NCI-H69 (cell line): ENCODE results near the gene ADGRG7.

ENCODE experiments used
- DNase-seq: peaks from one replicate; lab custom pipeline; 2025; lab: John Stamatoyannopoulos, UW

Gene ADGRG7

DNA sequence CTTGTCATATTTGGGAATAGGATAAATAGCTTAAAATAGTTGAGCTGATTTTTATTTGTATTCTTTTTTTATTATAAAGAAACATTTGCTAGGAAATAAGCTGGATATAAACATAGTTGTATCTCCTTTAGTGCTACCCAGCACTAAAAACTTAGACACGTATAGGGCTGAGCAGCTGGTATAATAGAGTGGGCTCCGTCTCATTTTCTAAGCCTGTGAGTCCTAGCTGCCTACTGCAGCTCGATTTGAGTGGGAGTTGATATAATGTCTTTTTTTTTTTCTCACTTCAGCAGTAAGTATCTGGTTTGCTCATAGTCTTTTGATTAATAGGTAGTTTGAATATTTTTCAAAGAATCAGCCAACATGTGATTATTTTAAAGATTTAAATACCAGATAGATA is 134.1 kb downstream of the ADGRG7 start:
- no peak for DNase-seq

DNA sequence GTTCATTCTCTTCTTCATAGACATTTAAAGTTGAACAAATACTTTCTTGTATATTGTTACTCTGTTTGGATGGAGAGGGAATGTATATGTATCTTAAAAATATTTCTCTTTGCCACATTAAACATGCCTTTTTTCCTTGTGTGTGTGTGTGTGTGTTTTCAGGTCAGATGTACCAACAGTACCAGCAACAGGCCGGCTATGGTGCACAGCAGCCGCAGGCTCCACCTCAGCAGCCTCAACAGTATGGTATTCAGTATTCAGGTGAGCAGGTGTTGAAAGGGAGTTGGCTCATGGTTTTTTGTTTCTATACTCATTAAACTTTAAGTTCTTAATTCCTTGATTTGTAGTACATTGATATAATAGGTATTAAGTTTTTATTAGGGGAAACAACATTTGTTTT is 135.3 kb downstream of the ADGRG7 start:
- no peak for DNase-seq
